Kidney epithelial cell (primary cell): ENCODE measurements around the gene FHOD3. TPM values are rescaled to one million over a fixed set of nuclear protein-coding genes. Genes with fewer than 3 reads are reported as not detected.

Experiments
- DNase-seq: peaks from one replicate; pipeline ENCODE4 v3.0.0-alpha.2; 2010; ENCODE audit warnings: low read depth
- H3K27me3 ChIP-seq: 2 replicates; pipeline ENCODE4 v1.6.0; 2011; ENCODE audit warnings: low read length; ENCODE audit not compliant: control insufficient read depth, insufficient read depth
- H3K36me3 ChIP-seq: 2 replicates; pipeline ENCODE4 v1.5.1; 2011; ENCODE audit warnings: low read length; ENCODE audit not compliant: control insufficient read depth, insufficient read depth
- H3K4me3 ChIP-seq: 2 replicates; pipeline ENCODE4 v1.5.1; 2011; ENCODE audit warnings: low read depth, mild to moderate bottlenecking, control low read depth, low read length
- CTCF ChIP-seq: IDR thresholded peaks from 2 replicates; pipeline ENCODE4 v1.5.1; 2011; ENCODE audit warnings: mild to moderate bottlenecking, moderate library complexity, low read length, control low read depth, inconsistent platforms; ENCODE audit not compliant: insufficient read depth, poor library complexity, severe bottlenecking
- total RNA-seq: library from RNA; depleted of rRNA; stranded (reverse); fragments of >200 nt; gene quantifications from 2 replicates; pipeline ENCODE4 v1.2.3, GENCODE V29; 2015

FHOD3 gene
- 47.2 and 57.3 TPM in 2 replicates for total RNA-seq

DNA sequence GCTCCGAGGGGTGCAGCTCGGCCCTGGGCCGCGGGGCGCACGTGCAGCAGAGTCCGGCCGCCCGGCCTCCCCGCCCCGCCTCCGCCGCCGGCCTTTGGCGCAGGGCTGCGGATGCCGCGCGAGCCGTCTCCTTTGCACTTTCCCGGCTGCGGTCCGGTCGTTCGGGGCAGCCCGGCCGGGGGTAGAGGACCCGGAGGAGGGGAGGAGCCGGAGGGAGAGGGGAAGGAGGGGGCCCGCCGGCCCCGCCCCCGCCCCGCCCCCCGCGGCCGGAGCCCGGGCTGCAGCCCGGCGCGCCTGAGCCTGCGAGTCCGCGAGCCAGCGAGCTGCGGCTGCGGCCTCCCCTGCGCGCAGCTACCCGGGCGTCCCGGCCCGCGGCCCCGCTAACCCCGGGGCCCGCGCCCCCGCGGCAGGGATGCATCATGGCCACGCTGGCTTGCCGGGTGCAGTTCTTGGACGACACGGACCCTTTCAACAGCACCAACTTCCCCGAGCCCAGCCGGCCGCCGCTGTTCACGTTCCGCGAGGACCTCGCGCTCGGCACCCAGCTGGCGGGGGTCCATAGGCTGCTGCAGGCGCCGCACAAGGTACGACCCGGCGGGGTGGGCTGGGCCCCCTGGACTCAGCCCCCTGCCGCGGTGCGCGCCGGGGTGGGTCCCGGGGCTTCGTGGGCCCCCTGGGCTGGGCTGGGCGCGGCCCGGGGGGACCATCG, at the start of gene FHOD3:
TSS of gene FHOD3 (plus strand) at position 297 of the 709 bp plus-strand sequence. CDS start at position 420, 123 bp downstream.
- H3K36me3 ChIP-seq = no peaks in the 10 kb centered on the region
- no peak for DNase-seq
- TF ChIP-seq CTCF = no peak

GRCh38 chr18:36249392-36249791, 48.1 kb upstream of the FHOD3 start:
- no peak overlapping the region for H3K4me3 ChIP-seq
- no peaks in the 10 kb centered on the region for H3K27me3 ChIP-seq
- no peak for DNase-seq
- TF ChIP-seq CTCF = no peak
- H3K36me3 ChIP-seq = no peaks in the 10 kb centered on the region

More for the DNA sequence above, at the start of gene FHOD3:
- no peaks in the 10 kb centered on the region for H3K27me3 ChIP-seq
- peak within 1 kb of the TSS; percentile 87 for H3K4me3 ChIP-seq

- no peak for TF ChIP-seq CTCF
- Histone ChIP-seq H3K36me3 (no peaks in the 10 kb centered on the region), H3K27me3 (no peaks in the 10 kb centered on the region), H3K4me3 (no peak overlapping the region)
- no peak for DNase-seq
These were observed 46.7 kb upstream of the FHOD3 start for GRCh38 chr18:36250827-36251226.

DNA sequence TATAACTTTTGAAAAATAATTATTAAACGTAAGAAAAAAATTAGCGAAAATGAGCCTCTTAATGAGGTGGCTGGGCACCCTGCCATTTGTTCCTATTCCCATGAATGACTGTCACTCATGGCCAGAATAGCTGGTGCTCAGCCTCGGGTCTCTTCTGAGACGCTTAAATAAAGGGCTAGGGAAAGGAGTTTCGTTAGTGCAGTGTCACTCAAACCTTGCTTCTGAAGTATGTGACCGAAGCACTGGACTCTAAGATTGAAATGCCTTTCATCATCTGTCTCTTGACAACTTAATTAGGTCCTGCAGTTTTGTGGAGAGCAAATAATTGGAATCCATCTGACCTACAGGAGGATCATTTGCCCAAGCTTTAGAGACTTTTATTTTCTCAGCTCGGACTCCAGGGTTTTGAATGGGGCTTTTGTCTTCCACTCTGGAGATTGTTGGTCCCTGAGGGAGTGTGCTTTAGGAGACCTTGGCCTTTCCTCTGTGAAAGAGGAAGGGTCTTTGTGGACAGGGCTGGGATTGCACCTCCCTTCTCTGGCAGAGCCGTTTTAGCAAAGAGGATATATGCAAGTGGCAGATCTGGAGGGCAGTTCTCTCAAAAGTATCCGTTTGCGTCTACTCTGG, 42.3 kb upstream of the FHOD3 start:
- no peak for DNase-seq
- Histone ChIP-seq H3K27me3 (no peaks in the 10 kb centered on the region), H3K4me3 (no peak overlapping the region), H3K36me3 (peaks cover 2% of the 10 kb centered on the region)
- TF ChIP-seq CTCF = no peak

DNA sequence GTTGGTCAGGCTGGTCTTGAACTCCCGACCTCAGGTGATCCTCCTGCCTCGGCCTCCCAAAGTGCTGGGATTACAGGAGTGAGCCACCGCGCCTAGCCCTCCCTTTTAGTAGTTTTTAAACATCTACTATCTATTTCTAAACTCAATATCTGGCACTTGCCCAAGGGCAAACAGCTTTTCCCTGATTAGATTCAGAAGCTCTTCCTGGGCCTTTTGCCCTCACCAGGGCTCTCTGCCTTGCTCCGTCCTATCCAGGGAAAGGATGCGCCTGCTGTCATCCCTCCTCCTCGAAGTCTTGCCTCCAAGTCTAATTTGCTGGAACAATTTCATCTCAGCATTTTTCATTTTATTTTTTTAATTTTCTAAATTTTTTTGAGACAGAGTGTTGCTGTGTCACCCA, 41.4 kb upstream of the FHOD3 start:
- TF ChIP-seq CTCF = no peak
- no peak overlapping the region for H3K4me3 ChIP-seq
- peaks cover 2% of the 10 kb centered on the region for H3K36me3 ChIP-seq
- no peak for DNase-seq
- H3K27me3 ChIP-seq = no peaks in the 10 kb centered on the region
